Activated T-helper 1 cell treated with Interleukin-2 at 50 U/mL for 16 hours (primary cell): ENCODE data around the gene ANO2.
"Not testable (repeated sequence)": the region's sequence is repeated elsewhere in the genome, so short reads cannot be mapped to it uniquely, and the experiment has no call there.

ENCODE experiments used
- DNase-seq: peaks from one replicate; pipeline ENCODE4 v3.0.0-alpha.2; 2020; ENCODE audit warnings: low read depth

The ANO2 gene

GRCh38 chr12:5818877-5819276, 126.2 kb downstream of the ANO2 start:
- DNase-seq = not testable (repeated sequence)

GRCh38 chr12:5817246-5817645, 127.8 kb downstream of the ANO2 start:
- no peak for DNase-seq

GRCh38 chr12:5809586-5809985, 135.5 kb downstream of the ANO2 start:
- no peak for DNase-seq

GRCh38 chr12:5808981-5809380, 136.1 kb downstream of the ANO2 start:
- DNase-seq = no peak

GRCh38 chr12:5807514-5808219, 137.4 kb downstream of the ANO2 start:
- no peak for DNase-seq

GRCh38 chr12:5807090-5807414, 138.0 kb downstream of the ANO2 start:
- no peak for DNase-seq

GRCh38 chr12:5806371-5807089, 138.5 kb downstream of the ANO2 start:
- no peak for DNase-seq

- DNase-seq = no peak
Observed at GRCh38 chr12:5803532-5803931, 141.5 kb downstream of the ANO2 start.

- DNase-seq = no peak
Observed at GRCh38 chr12:5798242-5799015, 146.6 kb downstream of the ANO2 start.

- no peak for DNase-seq
Observed at GRCh38 chr12:5797661-5798060, 147.4 kb downstream of the ANO2 start.

GRCh38 chr12:5796959-5797225, 148.2 kb downstream of the ANO2 start:
- DNase-seq = no peak

GRCh38 chr12:5796171-5796958, 148.7 kb downstream of the ANO2 start:
- DNase-seq = no peak

GRCh38 chr12:5794156-5794555, 150.9 kb downstream of the ANO2 start:
- DNase-seq = no peak

- no peak for DNase-seq
Observed at GRCh38 chr12:5792343-5792742, 152.7 kb downstream of the ANO2 start.

- DNase-seq = no peak
Observed at GRCh38 chr12:5789469-5789968, 155.5 kb downstream of the ANO2 start.

GRCh38 chr12:5787828-5788227, 157.2 kb downstream of the ANO2 start:
- no peak for DNase-seq

GRCh38 chr12:5785601-5786000, 159.5 kb downstream of the ANO2 start:
- DNase-seq = no peak

GRCh38 chr12:5784462-5785130, 160.5 kb downstream of the ANO2 start:
- DNase-seq = no peak

GRCh38 chr12:5783289-5783920, 161.7 kb downstream of the ANO2 start:
- DNase-seq = no peak

GRCh38 chr12:5780536-5780935, 164.5 kb downstream of the ANO2 start:
- DNase-seq = no peak

- DNase-seq = no peak
Observed at GRCh38 chr12:5779401-5779800, 165.7 kb downstream of the ANO2 start.
